PFSK-1 (cell line): ENCODE data around the gene MRTFB.

ENCODE experiments used
- REST ChIP-seq, 2 experiments: IDR thresholded peaks; 2 replicates each; pipeline versions ENCODE4 v1.6.1 to v1.8.0; 2011 to 2012; ENCODE audit warnings: low read depth in 2 of 2, low read length in 2 of 2, control low read depth in 1 of 2, inconsistent platforms in 1 of 2, mild to moderate bottlenecking in 1 of 2, moderate library complexity in 1 of 2; ENCODE audit not compliant: insufficient read depth in 1 of 2
- SIN3A ChIP-seq: IDR thresholded peaks from 2 replicates; pipeline ENCODE4 v1.6.1; 2012; ENCODE audit warnings: mild to moderate bottlenecking, low read length, moderate library complexity, borderline replicate concordance; ENCODE audit not compliant: insufficient read depth
- TAF1 ChIP-seq: IDR thresholded peaks from 2 replicates; pipeline ENCODE4 v1.6.1; 2012; ENCODE audit warnings: low read length, control low read depth, borderline replicate concordance; ENCODE audit not compliant: insufficient read depth

- TF ChIP-seq REST (IDR thresholded peaks at IDR 0.05; ENCODE audit: insufficient read depth in 1 of 2, low read depth in 2 of 2, low read length in 2 of 2) (no peak), TAF1 (no peak), SIN3A (no peak)
Measured at GRCh38 chr16:14101415-14101814, 30.3 kb downstream of the MRTFB start.
